GM18868 (cell line): ENCODE results near the gene NME3.

Experiments
- ATAC-seq: cut with Tn5 transposase; IDR thresholded peaks from one replicate; pipeline ENCODE4 v1.9.1; 2021; ENCODE audit warnings: mild to moderate bottlenecking, moderate library complexity; ENCODE audit not compliant: unreplicated experiment

NME3 gene

DNA sequence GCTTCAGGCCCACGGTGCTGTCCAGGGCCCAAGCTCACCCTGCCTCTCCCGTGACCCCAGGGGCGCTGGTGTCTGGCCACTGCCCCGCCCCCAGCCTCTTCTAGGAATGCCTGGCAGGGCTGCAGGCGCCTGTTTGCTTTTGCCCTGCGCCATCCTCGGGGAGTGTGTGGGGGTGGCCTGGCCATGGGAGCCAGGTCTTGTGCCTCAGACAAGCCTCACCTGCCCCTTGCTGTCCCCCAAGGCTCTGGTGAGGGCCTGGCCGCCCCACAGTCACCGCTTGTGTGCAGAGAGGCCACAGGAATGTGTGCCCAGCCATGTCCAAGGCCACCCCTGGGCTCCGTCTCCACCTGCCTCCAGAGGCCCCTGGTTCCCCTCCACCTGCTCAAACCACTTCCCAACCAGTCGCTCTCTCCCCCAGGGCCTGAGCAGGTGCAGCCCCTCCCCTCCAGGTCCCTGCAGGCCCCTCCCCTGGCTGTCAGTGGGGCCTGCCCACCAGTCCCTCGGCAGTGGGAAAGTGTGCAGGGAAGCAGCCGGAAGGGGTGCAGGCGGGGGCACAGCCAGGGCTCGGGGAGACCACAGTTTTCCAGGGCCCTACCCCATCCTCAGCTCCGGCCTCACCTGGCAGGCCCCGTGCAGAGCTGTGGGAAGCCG lies 23.0 kb upstream of the NME3 start:
- ATAC-seq = no peak

DNA sequence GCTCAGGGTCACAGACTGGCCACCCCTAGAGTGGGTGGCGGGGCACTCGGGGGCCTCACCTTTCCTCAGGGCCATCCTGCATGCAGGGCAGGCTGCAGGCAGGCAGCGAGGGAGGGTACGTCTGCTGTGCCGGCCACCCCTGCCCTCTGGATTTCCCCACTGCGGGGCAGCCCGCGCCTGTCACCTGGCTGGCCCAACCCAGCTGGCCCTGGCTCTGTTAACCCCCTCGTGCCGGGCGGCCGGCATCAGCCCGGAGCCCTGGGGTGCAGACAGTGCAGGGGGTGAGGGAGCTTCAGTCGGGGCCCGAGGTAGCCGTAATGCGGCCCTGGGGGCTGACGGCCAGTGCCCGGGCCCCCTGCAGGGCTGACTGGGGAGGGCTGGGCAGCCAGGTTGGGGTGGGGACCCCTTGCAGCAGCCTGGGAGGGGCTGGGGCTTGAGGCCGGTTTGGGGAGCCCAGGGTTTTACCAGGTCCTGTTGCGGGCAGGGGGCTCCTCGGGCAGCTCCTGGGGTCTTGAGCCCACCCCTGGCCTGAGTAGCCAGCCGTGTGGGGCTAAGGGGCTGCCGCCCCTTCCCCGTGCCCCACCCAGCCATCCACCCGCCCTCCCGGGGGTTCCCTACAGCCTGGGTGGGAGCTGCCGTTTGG lies 22.4 kb upstream of the NME3 start, which contains the start of gene IGFALS:
TSS of gene IGFALS (minus strand) at position 128 of the 643 bp plus-strand sequence. CDS start at position 75, 53 bp downstream.
- ATAC-seq = no peak

DNA sequence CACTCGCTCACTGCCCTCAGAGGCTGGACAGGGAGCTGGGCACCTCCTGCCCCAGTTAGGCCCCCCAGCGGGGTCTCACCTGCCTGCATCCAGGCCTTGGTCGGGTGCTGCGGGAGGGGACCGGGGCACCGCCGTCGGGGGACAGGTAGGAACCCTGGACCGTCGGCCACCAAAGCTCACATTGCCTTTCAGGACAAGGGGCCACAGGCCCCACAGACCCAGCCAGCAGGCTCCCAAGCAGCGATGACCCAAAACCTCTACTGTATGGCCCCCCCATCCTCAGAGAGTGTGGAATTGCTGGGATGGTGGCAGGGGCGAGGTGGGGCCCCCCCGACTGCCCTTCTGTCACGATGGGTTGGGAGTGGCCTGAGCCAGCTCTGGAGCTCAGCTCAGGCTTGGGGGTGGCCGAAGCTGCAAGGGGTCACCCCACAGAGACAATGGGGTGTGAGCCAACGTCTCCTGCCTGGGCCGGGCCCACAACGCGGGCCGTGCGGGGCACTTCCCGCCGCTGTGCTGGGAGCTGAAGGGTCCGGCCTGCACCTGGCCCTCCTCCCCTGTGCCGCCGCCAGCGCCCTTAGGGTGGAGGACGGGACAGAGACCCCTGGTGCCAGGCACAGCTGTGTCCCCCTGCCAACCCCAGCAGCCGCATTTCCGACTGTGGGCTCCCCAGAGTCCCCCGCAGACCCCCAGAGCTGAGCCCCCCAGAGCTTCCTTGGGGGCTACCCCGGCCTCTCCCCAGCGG lies 21.7 kb upstream of the NME3 start:
- ATAC-seq = no peak

DNA sequence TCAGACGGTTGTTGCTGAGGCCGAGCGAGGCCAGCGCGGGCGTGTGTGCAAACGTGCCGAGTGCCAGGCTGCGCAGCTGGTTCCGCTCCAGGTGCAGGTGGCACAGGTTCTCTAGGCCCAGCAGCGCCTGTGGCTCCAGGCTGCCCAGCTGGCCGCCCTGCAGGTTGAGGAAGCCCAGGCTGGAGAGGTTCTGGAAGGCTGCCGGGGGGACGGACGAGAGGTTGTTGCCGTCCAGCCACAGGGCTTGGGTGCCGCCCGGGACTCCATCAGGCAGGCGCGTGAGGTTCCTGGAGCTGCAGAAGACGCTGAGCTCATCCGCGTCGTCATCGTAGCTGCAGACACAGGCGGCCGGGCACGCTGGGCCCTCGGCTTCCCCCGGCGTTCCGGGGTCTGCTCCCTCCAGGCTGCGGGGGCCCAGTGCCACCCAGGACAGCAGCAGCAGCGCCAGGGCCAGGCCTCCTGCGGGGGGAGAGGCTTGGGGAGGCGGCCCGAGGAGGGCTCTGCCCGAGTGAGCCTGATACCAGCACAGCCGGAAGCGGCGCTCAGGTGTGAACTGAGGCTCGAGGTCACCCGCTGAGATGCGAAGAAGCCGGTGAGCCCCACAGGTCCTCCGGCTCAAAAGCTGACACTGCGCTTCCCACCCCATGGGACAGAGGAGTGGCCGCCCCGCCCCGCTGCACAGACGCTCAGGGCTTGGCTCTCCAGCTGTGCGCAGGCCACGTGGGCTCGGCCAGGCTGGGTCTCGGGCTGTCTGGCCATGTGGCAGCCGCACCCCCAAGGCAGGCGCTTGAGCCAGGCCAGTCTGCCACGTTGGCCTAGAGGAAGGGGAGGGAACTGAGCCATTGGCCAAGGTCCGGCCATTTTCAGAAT lies 20.8 kb upstream of the NME3 start:
- ATAC-seq = no peak

DNA sequence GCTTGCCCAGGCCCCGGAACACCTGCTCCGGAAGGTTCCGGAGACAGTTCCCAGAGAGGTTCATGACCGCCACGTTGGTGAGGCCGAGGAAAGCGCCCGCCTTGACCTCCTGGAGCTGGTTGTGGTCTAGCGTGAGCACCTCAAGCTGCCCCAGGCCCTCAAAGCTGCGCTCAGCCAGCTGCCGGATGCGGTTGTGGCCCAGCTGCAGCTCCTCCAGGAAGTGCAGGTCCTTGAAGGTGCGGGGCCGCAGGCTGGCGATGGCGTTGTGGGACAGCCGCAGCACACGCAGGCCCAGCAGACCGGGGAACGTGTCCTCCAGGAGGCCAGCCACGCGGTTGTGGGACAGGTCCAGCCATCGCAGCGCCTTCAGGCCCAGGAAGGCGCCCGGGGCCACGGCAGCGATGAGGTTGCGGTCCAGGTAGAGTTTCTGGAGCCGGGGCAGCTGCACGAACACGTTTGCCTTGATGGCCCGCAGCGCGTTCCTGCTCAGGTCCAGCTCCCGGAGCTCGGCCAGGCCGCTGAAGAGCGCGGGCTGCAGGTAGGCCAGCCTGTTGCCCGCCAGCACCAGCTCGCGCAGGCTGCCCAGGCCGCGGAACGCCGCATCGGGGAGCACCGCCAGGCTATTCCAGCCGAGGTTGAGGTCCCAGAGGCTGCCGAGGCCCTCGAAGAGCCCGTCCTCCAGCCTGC lies 20.1 kb upstream of the NME3 start:
- no peak for ATAC-seq

DNA sequence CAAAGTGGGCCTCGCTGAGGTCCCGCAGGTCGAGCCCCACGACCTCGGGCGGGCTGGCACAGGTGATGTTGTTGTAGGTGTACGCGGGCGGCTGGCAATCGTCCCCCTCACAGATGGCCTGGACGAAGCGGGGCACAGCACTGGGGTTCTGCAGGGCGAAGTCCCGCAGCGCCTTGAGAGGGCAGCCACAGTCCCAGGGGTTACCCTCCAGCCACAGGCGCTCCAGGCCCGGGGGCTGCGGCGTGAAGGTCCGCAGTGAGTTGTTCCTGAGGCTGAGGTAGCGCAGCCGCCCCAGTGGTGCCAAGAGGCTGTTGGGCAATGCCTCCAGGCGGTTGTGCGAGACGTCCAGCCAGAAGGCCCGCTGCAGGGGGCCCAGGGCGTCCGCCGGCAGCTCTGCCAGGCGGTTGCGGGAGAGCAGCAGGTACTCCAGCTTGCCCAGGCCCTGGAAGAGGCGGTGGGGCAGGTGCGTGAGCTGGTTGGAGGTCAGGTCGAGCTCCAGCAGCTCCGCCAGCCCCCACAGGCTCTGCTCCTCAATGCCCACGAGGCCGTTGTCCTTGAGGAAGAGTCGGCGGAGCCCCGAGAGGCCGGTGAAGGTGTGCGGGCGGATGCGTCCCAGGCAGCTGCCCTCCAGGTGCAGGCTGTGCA lies 19.4 kb upstream of the NME3 start:
- no peak for ATAC-seq

DNA sequence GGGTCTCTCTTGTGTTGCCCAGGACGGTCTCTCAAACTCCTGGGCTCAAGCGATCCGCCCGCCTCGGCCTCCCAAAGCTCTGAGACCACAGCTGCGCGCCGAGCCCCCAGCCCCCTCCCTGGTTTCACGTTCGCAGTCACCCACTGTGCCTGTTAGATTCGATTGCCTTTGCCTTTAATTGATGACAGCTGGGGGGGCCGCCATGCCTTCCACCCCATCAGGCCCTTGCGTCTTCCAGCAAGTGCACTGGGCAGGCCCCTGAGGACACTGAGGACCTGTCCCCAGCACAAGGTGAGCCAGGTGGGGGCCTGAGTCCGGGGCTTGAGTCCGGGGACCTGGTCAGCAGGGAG lies 18.9 kb upstream of the NME3 start:
- no peak for ATAC-seq

DNA sequence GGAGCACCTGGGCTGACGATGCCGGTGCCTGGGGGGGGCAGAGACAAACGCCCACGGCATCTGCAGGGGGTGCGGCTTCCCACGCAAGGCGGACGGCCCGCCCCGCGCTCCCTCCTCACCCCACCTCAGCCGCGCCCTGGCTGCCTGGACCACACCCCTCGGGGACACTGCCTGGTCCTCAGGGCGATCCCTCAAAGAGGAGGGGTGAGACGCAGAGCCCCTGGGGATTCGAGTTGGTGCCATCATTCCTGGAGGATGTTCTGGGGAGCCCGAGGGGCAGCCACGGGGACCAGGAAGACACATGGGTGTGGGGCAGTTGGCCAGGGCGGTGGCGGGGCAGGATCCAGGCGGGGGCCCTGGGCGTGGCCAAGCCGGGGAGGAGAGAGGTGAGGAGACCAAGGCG lies 18.3 kb upstream of the NME3 start:
- no peak for ATAC-seq

DNA sequence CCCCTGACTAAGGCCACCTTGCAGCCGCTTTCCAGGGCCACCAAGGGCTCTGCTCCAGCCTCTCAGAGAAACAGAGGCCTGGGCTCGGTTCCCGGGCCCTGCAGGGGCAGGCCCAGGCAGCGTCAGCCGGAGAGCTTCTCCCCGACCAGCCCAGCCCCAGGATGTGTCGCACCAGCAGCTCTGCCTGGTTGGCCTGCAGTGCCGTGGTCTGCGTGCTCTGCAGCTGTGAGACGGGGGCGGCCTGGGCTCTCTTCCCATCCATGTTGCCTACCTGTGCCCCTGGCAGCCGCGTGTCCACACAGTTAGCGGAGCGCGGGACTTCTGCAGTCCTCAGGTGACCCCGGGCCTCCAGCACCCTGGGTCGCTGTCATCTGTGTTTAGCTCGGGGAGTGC lies 17.4 kb upstream of the NME3 start:
- ATAC-seq = no peak

DNA sequence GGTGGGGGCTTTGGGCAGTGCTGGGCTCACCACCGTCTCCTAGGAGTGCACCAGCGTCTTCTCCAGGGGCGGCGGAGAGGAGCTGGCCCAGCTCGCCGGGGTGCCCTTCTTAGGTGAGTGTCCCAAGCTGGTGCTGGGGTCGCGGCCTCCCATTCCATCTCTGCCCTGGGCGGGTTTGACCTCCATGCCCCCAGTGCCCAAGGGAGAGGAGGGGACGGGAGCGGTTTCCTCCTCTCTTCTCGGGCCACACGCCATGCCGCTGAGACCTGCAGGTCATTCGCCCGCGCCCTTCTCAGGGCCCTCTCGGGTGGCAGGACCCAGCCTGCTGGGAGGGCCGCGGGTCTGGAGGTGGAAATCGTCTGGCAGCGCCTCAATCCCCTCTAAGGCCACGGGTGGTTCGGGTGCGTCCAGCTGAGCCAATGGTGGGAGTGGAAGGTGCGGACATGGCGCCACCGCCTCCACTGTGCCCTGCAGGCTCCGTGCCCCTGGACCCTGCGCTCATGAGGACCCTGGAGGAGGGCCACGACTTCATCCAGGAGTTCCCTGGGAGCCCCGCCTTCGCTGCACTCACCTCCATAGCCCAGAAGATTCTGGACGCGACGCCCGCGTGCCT lies 16.9 kb upstream of the NME3 start:
- no peak for ATAC-seq

DNA sequence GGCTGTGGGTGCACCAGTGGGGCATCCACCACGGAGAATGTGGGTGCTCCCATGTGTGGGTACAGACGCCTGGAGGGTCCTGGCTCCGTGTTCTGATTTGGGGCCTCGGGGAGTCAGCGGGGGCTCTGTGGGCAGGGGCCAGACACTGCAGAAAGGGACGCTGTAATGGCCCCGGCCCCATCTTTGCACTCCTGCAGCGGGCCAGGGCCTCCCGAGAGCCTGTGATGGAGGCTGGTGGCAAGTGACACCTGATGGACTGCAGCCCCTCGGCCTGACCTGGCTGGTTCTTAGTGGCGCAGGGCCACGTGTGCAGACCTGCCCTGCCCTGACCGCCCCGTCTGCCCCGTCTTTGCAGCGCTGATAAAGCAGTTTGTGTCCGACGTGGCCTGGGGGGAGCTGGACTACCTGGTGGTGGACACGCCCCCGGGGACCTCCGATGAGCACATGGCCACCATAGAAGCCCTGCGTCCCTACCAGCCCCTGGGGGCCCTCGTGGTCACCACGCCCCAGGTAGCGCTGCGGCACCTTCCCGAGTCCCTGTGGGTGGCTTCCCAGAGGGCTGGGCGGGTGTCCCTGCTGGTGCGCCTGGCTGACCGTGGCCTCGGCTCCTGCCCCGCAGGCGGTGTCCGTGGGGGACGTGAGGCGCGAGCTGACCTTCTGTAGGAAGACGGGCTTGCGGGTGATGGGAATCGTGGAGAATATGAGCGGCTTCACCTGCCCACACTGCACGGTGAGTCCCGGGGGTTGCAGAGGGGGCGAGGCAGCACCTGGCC lies 16.2 kb upstream of the NME3 start:
- ATAC-seq = no peak

DNA sequence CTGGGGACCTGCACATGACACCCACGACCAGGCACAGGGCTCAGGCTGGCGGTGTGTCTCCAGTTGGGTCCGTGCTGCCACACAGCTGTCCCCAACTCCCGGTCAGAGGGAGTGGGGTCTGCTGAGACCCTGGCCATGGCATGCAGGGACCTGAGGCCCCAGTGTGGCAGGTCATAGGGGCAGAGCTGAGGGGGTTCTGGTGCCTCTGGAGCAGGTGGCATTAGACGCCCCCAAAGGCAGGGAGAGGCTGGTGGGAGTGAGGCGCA lies 15.6 kb upstream of the NME3 start:
- ATAC-seq = no peak

DNA sequence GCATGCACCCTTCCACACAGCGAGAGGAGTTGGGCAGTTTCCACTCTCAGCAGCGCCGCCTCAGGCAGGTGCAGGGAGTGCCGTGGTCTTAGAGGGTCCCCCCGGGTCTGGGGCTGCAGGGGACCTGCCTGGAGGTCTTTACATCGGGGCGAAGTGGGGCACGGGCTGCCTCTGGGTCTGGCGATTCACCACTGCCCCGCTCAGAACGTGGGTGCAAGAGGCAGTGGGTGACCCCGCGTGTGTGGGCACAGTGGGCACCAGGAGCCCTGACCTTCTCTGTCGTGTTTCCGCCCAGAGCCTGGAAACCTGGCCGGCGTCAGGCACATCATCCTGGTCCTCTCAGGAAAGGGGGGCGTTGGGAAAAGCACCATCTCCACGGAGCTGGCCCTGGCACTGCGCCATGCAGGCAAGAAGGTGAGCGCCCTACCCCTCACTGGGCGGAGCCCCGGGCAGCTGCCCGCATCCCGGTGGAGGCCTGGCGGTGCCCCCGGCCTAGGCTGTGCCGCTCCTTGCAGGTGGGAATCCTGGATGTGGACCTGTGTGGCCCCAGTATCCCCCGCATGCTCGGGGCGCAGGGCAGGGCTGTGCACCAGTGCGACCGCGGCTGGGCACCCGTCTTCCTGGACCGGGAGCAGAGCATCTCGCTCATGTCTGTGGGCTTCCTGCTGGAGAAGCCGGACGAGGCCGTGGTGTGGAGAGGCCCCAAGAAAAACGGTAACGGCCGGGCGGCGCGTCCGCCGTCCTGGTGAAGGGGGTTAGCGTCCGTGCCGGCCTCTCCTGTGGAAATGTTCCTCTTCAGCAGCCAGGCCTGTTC lies 15.1 kb upstream of the NME3 start:
- no peak for ATAC-seq

DNA sequence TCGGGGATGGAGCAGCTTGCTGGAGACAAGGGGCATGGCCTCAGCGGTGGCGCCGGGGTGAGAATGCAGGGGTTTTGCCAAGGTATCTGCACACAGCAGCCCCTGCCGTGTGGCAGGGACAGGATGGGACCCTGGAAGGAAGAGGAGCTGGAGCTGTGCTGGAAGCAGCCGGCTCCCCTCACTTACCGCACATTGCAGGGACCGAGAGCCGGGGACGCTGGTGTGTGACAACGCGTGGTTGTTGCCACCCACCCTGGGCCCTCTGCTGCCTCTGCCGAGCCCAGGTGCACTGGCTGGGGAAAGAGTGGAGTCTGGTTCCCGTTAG lies 14.5 kb upstream of the NME3 start:
- no peak for ATAC-seq

DNA sequence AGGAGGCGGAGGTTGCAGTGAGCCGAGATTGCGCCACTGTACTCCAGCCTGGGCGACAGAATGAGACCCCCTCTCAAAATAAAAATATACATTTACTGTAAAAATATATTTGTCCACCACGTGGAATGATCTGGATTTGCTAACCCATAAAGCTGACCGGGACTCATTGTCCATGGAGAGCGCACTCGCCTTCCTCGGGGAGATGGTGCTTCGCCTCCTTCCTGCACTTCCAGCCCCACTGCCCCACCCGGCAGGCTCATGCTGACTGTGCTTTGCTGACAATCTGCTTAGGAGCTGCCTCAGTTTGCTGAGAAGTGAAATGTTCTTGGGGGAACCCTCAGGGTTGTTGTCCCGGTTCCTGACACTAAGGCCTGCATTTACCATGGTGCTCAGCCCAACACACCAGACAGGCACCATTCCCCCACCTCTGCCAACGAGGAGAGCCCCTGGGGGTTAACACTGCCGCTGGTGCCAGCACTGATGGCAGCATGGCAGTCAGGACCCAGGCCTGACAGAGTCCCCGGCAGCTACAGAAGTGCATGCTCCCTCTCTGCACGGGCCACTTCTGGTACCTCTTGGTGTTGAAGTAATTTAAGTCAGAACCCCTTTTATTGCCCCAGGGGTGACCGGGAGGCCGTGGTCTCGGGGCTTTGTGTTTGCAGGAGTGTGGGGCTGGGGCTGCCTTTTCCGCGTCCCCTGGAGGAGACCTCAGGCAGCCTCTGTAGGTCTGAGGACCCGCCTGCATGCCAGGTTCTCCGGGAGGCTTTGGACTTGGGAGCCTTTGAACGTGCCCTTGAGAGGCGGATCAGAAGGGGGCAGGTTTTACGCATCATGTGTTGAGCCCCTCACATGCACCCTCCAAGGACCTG lies 13.9 kb upstream of the NME3 start:
- ATAC-seq = no peak

DNA sequence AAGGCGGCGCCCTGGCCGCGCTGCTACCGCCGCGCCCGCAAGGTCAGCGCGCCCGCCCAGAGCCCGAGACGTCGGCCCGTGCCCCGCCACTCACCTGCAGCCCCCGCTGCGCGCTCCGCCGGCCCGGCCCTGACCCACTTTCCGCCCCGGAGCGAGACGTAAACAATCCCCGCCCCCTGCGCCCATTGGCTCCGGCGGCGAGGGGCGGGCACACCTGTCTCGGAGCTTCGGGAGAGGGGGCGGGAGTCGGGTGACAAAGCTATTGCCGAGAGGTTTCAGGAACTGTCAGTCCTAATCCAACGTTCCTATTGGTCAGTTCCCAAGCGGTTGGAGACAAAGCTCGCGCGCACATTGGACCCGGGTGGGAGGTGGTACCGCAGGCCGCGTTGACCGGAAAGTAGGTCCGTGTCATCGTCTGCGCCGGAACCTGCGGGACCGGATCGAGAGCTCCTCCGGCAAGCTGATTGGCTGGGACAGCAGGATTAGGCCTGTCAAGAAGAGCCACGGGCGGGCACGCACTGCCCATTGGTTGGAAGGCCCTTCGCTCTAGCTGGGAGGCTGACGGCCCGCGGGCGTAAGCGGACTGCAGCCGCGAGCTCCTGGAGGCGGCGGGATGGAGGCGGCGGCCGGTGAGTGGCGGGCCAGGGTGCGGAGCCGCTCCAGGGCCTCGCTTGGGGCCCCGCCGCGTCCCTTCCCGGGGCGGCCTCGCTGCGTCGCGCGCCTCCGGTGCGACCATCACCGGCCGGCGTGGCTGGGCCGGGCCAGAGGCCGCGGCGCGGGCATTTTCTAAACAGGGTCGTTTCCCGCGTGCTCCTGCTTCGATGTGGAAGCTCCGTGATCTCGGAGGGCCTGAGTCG lies 11.3 kb upstream of the NME3 start, which contains the start of the genes NUBP2 and SPSB3:
TSS of gene NUBP2 (plus strand) at position 553 of the 857 bp plus-strand sequence. CDS start at position 614, 61 bp downstream.
TSS of gene SPSB3 (minus strand) at position 164 of the 857 bp plus-strand sequence. CDS start 1,088 bp downstream, outside the sequence.
- peak; percentile 84 for ATAC-seq
